Esophagus (tissue), 2 donors: Measurements from ENCODE around the gene RIMBP2. TPM values are rescaled to one million over a fixed set of nuclear protein-coding genes. Genes with fewer than 3 reads are reported as not detected.

Experiments
- H3K27ac ChIP-seq, 2 donors: one replicate each; pipeline ENCODE4 v1.5.1; 2013; ENCODE audit warnings: low read depth in 2 of 2, mild to moderate bottlenecking in 2 of 2, inconsistent platforms in 1 of 2, low read length in 1 of 2, moderate library complexity in 1 of 2
- H3K27me3 ChIP-seq, 2 donors: one replicate each; pipeline ENCODE4 v1.6.1; 2013; ENCODE audit warnings: low read length in 2 of 2, control low read depth in 1 of 2, mild to moderate bottlenecking in 1 of 2; ENCODE audit not compliant: insufficient read depth in 2 of 2, control insufficient read depth in 1 of 2
- H3K36me3 ChIP-seq, 2 donors: one replicate each; pipeline ENCODE4 v1.6.1; 2013; ENCODE audit warnings: low read length in 1 of 2; ENCODE audit not compliant: control insufficient read depth in 2 of 2, insufficient read depth in 2 of 2
- H3K4me1 ChIP-seq, 2 donors: one replicate each; pipeline ENCODE4 v1.6.1; 2013; ENCODE audit warnings: low read length in 1 of 2; ENCODE audit not compliant: control insufficient read depth in 2 of 2, insufficient read depth in 2 of 2
- H3K4me3 ChIP-seq, 2 donors: one replicate each; pipeline ENCODE4 v1.5.1; 2013; ENCODE audit warnings: low read length in 2 of 2, mild to moderate bottlenecking in 2 of 2, low read depth in 1 of 2, moderate library complexity in 1 of 2
- H3K9me3 ChIP-seq, 2 donors: one replicate each; pipeline ENCODE4 v1.6.1; 2013; ENCODE audit warnings: mild to moderate bottlenecking in 2 of 2, low read depth in 1 of 2, low read length in 1 of 2, moderate library complexity in 1 of 2; ENCODE audit not compliant: control insufficient read depth in 2 of 2, insufficient read depth in 1 of 2
- WGBS, 2 donors: extraction: QIAGEN DNeasy Blood & Tissue Kit; methylation state at CpG; one replicate each; pipeline ENCODE4 v1.1.7; 2013; 5-methylcytosine and 5-hydroxymethylcytosine counted together
- polyA plus RNA-seq, 2 donors: library from polyadenylated mRNA; stranded (reverse); fragments of 200-250 nt; gene quantifications; one replicate each; pipeline ENCODE4 v1.2.3, GENCODE V29; 2013
- donor health status: healthy with polysubstance abuse.
- donor health status: Bipolar disorder and iron deficiency.

RIMBP2 gene
- polyA plus RNA-seq, 2 donors = 0.20 to 0.69 TPM

DNA sequence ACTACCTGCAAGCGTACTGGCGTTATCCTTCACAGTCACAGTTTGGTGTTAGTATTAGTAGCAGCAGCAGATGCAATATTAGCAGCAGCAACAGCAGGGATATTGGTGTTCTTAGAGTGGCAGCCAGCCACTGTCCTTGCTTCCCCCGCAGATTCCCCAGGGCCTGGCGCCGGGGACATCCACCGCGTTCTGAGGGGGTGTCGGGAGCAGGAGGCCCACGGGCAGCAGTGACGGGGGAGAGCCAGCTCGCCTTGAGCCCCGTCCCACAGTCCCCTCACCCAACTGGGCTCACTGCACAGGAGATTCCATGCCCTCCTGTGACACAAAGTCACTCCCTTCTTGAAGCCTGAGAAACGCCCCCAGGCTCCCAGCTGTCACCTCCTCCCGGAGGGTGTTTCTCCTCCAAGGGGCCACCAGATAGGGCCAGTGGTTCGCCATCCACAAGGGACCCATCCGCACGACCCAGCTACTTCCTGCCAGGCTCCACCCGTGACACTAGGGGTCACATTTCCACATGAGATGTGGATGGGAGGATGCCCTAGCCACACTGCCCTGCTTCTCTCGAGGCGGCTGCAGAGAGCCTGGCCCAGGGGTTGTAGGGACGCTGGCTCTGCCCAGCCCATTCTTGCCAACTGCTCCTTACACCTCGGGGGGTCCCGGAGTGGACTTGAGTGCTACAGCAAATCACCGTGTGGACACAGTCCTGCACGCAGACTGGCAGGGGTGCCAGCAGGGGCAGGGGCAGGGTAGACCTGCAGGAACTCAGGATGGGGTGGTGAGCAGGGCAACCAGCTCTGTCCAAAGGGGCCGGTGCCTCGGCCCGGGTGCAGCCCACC lies 255.3 kb downstream of the RIMBP2 start:
- H3K27ac ChIP-seq = no peak overlapping the region
- WGBS, 2 donors = 76 to 84% methylated on average over 28 of the region's 28 CpGs

GRCh38 chr12:130459916-130460315 lies 256.2 kb downstream of the RIMBP2 start:
- WGBS, 2 donors = 70 to 75% methylated on average over 11 of the region's 11 CpGs
- peaks cover 0 to under 1% of the 10 kb centered on the region in 2 donors for H3K9me3 ChIP-seq
- H3K4me1 ChIP-seq = no peaks in the 10 kb centered on the region
- H3K4me3 ChIP-seq = no peak overlapping the region
- H3K36me3 ChIP-seq = no peaks in the 10 kb centered on the region
- H3K27ac ChIP-seq = no peak overlapping the region
- peaks cover 0 to under 1% of the 10 kb centered on the region in 2 donors for H3K27me3 ChIP-seq

More for the DNA sequence above, 255.3 kb downstream of the RIMBP2 start:
- peaks cover 0 to 4% of the 10 kb centered on the region in 2 donors for H3K9me3 ChIP-seq
- no peak overlapping the region for H3K4me3 ChIP-seq
- no peaks in the 10 kb centered on the region for H3K4me1 ChIP-seq
- no peaks in the 10 kb centered on the region for H3K36me3 ChIP-seq
- peaks cover 0 to 2% of the 10 kb centered on the region in 2 donors for H3K27me3 ChIP-seq

DNA sequence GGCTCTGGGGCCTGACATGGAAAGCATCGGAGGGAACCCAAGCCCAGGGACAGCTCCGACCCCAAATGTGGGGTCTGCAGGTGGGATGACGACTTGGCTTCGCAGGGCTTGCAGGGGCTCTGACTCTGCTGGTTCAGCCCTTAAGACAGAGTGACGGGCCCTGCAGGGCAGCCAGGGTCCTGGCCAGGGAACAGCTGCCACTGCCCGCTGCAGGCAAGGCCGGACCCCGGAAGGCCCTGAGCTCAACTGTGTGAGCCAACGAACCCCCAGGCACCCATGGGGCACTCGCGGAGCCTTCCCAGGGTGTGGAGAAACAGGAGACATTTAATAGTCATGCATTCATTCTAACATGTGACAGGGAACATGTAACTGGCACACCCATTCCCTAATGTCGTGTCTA lies 257.8 kb downstream of the RIMBP2 start:
- Histone ChIP-seq H3K36me3 (no peaks in the 10 kb centered on the region), H3K4me3 (no peak overlapping the region), H3K27ac (no peak overlapping the region), H3K9me3 (no peaks in the 10 kb centered on the region), H3K27me3 (no peaks in the 10 kb centered on the region), H3K4me1 (no peaks in the 10 kb centered on the region)
- WGBS, 2 donors = 80 to 82% methylated on average over 12 of the region's 12 CpGs

DNA sequence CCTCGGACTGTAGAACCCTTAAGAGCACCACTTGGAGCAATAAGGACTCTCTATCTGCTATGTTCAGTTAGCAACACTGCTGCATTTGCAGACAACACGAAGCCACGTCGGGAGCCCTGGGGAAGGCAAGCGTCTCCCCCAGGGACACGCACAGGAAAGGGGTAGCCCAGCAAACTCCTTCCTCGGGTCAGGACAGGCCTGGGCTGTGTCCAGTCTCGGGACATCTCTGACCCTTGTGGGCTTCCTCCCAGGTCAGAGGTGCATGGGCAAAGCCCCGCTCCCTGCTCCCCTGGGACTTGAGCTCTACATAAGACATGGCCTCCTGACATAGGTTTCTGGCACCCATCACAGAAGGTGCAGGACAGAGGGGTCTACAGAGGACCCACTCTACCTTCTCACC lies 258.9 kb downstream of the RIMBP2 start:
- no peaks in the 10 kb centered on the region for H3K27me3 ChIP-seq
- no peaks in the 10 kb centered on the region for H3K9me3 ChIP-seq
- H3K27ac ChIP-seq = no peak overlapping the region
- H3K4me3 ChIP-seq = no peak overlapping the region
- 70 to 79% methylated on average over 9 of the region's 9 CpGs for WGBS, 2 donors
- H3K36me3 ChIP-seq = no peaks in the 10 kb centered on the region
- H3K4me1 ChIP-seq = no peaks in the 10 kb centered on the region

DNA sequence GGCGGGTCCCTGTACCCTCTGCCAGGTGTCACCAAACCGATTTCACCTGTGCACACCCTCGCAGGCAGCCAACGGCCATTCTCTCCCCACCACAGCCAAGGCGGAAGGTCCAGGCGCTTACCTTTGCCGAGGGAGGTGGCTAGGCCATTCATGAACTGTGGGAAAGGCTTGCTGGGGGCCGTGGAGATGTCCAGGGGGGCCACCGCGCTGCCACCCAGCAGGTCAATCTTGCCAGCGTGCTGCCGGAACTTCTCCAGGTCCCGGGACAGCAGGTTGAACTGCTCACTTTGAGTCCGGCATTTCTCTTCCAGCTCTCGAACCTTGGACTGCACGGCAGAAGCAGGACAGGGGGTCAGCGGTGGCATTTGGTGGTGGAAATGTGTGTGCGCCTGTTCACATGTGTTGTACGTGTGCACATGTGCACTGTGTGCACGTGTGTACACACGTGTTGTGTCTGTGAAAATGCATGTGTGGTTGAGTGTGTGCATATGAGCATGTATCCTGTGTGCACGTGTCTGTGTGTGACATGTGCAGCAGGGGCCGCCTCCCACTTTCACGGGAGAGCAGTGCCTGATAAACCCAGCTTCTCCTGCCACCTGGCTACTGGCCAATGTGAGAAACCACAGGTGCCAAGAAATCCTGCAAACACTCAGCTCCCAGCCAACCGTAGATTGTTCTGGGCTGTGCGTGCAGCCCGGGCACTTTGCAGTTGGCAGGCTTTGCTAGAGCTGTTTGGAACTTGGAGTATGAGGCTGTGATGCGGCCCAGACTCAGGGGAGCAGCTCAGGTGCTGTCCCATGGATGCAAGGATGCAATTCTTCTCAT lies 259.5 kb downstream of the RIMBP2 start:
- Histone ChIP-seq H3K27ac (no peak overlapping the region), H3K36me3 (no peaks in the 10 kb centered on the region)
- WGBS, 2 donors = 63 to 70% methylated on average over 28 of the region's 28 CpGs

DNA sequence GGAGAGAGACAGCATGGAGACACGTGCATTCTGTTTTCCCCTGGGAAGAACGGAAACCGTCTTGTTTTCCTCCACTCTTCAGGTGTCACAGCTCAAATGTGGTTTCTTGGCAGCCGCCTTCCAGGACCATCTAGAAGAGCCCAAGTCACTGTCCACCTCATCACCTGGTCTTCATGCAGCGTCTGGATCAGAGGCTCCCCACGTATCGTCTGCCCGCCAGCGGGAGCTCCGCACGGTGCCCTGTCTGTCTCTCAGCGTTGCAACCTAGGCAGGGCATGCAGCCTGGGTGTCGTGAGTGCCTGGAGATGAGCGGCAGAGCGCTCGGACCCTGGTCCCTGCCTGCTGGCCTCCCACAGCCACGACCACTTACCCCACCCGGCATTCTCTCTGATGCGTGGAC lies 260.9 kb downstream of the RIMBP2 start:
- Histone ChIP-seq H3K27ac (no peak overlapping the region), H3K4me1 (no peaks in the 10 kb centered on the region), H3K9me3 (no peaks in the 10 kb centered on the region), H3K27me3 (no peaks in the 10 kb centered on the region), H3K36me3 (no peaks in the 10 kb centered on the region), H3K4me3 (no peak overlapping the region)
- 80 to 83% methylated on average over 19 of the region's 19 CpGs for WGBS, 2 donors

More for the DNA sequence above, 259.5 kb downstream of the RIMBP2 start:
- Histone ChIP-seq H3K4me1 (no peaks in the 10 kb centered on the region), H3K27me3 (no peaks in the 10 kb centered on the region), H3K9me3 (no peaks in the 10 kb centered on the region), H3K4me3 (no peak overlapping the region)

DNA sequence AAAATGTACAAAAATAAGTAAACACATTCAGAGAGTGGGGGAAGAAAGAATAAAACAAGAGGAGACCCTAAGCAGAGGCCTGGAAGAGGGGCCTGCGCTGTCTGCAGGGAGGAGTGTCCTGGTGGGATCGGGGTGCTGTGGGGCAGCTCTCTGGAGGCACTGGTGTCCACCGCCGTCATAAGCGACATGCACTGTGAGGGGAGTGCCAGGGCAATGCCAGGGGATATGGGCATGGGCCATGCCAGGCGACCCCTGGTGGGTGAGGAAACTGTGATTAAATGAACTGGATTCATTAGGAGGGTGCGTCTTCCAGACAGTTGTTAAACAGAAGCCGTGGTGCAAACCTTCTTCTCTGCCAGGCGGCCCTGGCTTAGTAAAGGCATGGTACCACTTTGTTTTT lies 261.8 kb downstream of the RIMBP2 start:
- Histone ChIP-seq H3K4me1 (no peaks in the 10 kb centered on the region), H3K36me3 (no peaks in the 10 kb centered on the region), H3K4me3 (no peak overlapping the region), H3K27ac (no peak overlapping the region), H3K9me3 (no peaks in the 10 kb centered on the region), H3K27me3 (no peaks in the 10 kb centered on the region)
- 75 to 88% methylated on average over 9 of the region's 9 CpGs for WGBS, 2 donors

DNA sequence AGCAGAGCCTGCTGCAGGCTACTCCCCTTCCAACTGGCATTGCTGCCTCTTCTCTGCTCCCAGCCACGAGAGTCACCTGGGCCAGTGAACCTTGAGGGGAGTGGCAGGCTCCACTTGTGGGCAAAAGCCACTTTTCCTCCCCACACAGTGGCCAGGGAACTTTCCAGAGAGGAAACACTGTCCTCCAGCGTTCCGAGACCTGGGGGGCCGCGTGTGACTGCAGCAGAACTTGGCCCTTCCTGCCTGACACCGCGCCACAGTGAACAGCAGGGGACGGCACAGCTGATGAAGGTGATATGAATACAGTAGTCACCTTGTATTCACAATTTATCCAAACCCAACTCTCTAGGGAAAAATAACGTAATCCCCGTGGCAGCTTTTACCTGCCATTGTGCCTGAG lies 263.6 kb downstream of the RIMBP2 start:
- no peaks in the 10 kb centered on the region for H3K36me3 ChIP-seq
- 72 to 83% methylated on average over 10 of the region's 10 CpGs for WGBS, 2 donors
- no peak overlapping the region for H3K27ac ChIP-seq
- no peaks in the 10 kb centered on the region for H3K27me3 ChIP-seq
- no peaks in the 10 kb centered on the region for H3K4me1 ChIP-seq
- H3K9me3 ChIP-seq = no peaks in the 10 kb centered on the region
- no peak overlapping the region for H3K4me3 ChIP-seq

DNA sequence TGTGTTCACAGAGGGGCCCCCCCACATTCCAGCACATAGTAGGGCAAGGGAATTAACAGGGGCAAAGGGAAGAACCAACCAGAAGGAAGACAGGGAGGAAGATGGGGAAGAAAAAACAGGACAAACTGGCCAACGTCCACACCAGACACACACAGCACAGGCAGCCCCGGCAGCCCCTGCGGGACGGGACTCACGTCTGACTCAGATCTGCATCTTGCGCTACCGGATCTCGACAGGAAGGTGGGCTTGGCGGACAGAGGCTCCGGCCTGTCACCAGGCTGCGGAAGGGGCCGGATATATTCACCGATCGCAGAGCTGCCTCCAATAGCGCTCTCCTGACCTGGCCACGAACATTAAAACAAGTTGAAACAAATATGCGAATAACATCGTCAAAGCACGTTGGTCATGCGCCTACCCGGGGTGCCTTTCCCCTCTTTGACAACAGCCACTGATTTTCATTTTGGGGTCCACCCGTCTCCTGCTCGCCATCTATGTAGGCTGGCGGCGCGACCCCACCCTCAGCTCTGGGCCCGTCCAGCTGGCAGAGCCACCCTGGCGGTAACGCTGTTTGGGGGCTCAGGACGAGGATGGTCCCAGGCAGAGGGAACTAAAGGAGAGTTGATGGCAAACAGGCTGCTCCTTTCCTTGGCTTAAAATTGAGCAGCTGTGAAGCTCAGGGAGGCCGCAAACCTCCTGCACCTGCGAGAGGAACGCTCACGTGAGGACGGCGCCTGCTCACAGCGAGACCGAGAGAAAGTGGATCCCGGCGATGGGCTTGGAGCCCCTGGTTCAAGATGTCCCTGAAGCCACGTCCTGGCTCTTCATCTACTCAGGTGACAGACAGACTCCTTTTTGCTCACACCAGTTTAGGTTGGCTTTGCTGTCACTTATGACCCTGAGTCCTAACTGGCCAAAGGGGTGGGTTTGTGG lies 264.8 kb downstream of the RIMBP2 start:
- Histone ChIP-seq H3K27me3 (no peaks in the 10 kb centered on the region), H3K4me3 (no peak overlapping the region), H3K4me1 (no peaks in the 10 kb centered on the region), H3K36me3 (no peaks in the 10 kb centered on the region), H3K9me3 (no peaks in the 10 kb centered on the region), H3K27ac (no peak overlapping the region)
- 88 to 89% methylated on average over 41 of the region's 41 CpGs for WGBS, 2 donors
